ENCODE results near the gene SLMAP. TPM values are rescaled to one million over a fixed set of nuclear protein-coding genes. Genes with fewer than 3 reads are reported as not detected.

Gene SLMAP
- polyA plus RNA-seq, 1 donor (not counting 4 experiments of a cell fraction or from before 2014, with no cell fraction given): 58.0 TPM

DNA sequence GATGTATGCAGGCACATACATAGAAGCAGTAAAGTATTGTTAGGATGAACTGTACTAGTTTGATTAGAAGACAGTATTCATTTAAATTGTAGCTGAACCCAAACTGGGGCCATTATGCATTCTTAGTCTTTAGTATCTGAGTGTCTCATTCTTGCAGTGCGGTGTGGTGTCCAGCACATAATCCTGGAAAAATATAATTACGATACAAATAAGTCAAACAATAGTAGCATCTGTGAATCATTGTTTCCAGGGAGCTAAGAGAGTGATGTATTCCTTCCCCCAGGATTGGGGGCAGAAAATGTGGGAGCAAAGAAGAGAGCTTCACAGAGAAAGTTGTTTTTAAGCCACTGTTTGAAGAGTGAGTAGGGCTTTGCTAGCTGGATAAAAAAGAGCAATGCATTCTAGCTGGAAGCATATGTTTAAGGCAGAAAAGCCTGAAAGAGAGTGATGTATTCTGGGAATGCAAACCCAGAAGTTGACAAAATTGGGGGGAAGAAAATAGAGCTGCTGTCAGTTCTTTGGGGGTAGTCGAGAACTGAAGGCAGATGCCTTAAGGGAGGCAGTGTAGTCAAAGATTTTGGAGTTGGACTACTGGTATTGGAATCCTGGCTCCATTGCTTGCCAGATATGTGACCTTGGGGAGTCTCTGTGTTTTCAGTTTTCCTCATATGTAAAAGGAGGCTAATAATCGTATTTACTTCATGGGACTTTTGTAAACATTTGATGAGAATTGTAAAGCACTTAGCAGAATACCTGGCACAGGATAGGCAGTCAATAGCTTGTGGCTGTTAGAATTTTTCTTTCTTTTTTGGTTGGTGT, 14.1 kb downstream of the SLMAP start:
- Histone ChIP-seq H3K27ac (ENCODE audit: control insufficient read depth, insufficient read depth, low read length) (no peak overlapping the region), H3K9me1 (ENCODE audit: control insufficient read depth, extremely low read depth, insufficient read depth, low read length) (no peaks in the 10 kb centered on the region), H3K4me1 (ENCODE audit: control insufficient read depth, extremely low read depth, insufficient read depth, low read length) (peaks cover 6% of the 10 kb centered on the region), H3K9ac (ENCODE audit: control insufficient read depth, extremely low read depth, insufficient read depth, low read length) (no peak overlapping the region), H3K79me2 (ENCODE audit: control insufficient read depth, insufficient read depth, low read length) (peaks cover 97% of the 10 kb centered on the region), H3K4me2 (ENCODE audit: control insufficient read depth, extremely low read depth, insufficient read depth, low read depth, low read length) (no peak overlapping the region), H4K20me1 (ENCODE audit: control insufficient read depth, extremely low read depth, insufficient read depth, low read length) (peaks cover 27% of the 10 kb centered on the region), H3K36me3 (ENCODE audit: control insufficient read depth in 2 of 2, extremely low read depth in 1 of 2, insufficient read depth in 2 of 2, low read length in 2 of 2) (peaks cover 0 to 9% of the 10 kb centered on the region in 2 experiments), H3K9me3 (ENCODE audit: control insufficient read depth, low read depth, low read length) (no peaks in the 10 kb centered on the region), H3K27me3 (ENCODE audit: control insufficient read depth, extremely low read depth, insufficient read depth, low read length) (no peaks in the 10 kb centered on the region), H2AFZ (ENCODE audit: control insufficient read depth, low read length) (no peak overlapping the region), H3K4me3 (ENCODE audit: control insufficient read depth in 2 of 3, extremely low read depth in 1 of 3, insufficient read depth in 2 of 3, low read depth in 1 of 3, low read length in 3 of 3) (no peak overlapping the region)
- FAIRE-seq: peak; percentile 43
- DNase-seq (ENCODE audit: low read depth, low spot score): no peak
- dilution Hi-C loops (cut with MboI; ENCODE audit: extremely low pct_ligation_motif_present, low sequenced_read_pairs): no loop called here
- no peak for TF ChIP-seq EZH2 (IDR thresholded peaks at IDR 0.05; ENCODE audit: low read length)

DNA sequence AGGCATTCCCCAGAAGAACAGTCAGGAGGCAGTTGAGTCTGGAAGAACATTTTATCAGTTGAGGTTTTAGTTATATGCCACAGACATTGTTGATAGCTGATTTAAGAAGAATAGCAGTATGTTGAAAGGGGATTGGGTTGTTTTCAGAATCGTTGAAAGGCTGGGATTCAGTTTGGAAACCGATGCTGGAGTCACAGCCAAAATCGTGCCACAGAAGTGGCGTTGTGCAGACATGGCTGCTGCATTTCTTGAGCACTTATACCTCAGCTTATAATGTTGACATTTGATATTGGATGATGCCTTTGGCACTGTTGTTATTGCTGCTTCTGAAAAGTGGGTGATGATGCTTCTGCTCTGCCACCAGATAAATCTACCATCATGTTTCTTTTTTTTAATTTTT, 16.1 kb downstream of the SLMAP start:
- peaks cover 96% of the 10 kb centered on the region for H3K79me2 ChIP-seq (ENCODE audit: control insufficient read depth, insufficient read depth, low read length)
- H3K4me2 ChIP-seq (ENCODE audit: control insufficient read depth, extremely low read depth, insufficient read depth, low read depth, low read length): no peak overlapping the region
- H2AFZ ChIP-seq (ENCODE audit: control insufficient read depth, low read length): no peak overlapping the region
- DNase-seq (ENCODE audit: low read depth, low spot score) (no peak), FAIRE-seq (no peak)
- H3K4me3 ChIP-seq (ENCODE audit: control insufficient read depth in 2 of 3, extremely low read depth in 1 of 3, insufficient read depth in 2 of 3, low read depth in 1 of 3, low read length in 3 of 3): no peak overlapping the region
- no peaks in the 10 kb centered on the region for H3K9me3 ChIP-seq (ENCODE audit: control insufficient read depth, low read depth, low read length)
- no peaks in the 10 kb centered on the region for H3K27me3 ChIP-seq (ENCODE audit: control insufficient read depth, extremely low read depth, insufficient read depth, low read length)
- no peaks in the 10 kb centered on the region for H3K9me1 ChIP-seq (ENCODE audit: control insufficient read depth, extremely low read depth, insufficient read depth, low read length)
- no peak overlapping the region for H3K9ac ChIP-seq (ENCODE audit: control insufficient read depth, extremely low read depth, insufficient read depth, low read length)
- H3K4me1 ChIP-seq (ENCODE audit: control insufficient read depth, extremely low read depth, insufficient read depth, low read length): peaks cover 6% of the 10 kb centered on the region
- peaks cover 0 to 6% of the 10 kb centered on the region in 2 experiments for H3K36me3 ChIP-seq (ENCODE audit: control insufficient read depth in 2 of 2, extremely low read depth in 1 of 2, insufficient read depth in 2 of 2, low read length in 2 of 2)
- peaks cover 25% of the 10 kb centered on the region for H4K20me1 ChIP-seq (ENCODE audit: control insufficient read depth, extremely low read depth, insufficient read depth, low read length)
- dilution Hi-C loops (cut with MboI; ENCODE audit: extremely low pct_ligation_motif_present, low sequenced_read_pairs): no loop called here
- no peak overlapping the region for H3K27ac ChIP-seq (ENCODE audit: control insufficient read depth, insufficient read depth, low read length)
- TF ChIP-seq, protein P1, sequence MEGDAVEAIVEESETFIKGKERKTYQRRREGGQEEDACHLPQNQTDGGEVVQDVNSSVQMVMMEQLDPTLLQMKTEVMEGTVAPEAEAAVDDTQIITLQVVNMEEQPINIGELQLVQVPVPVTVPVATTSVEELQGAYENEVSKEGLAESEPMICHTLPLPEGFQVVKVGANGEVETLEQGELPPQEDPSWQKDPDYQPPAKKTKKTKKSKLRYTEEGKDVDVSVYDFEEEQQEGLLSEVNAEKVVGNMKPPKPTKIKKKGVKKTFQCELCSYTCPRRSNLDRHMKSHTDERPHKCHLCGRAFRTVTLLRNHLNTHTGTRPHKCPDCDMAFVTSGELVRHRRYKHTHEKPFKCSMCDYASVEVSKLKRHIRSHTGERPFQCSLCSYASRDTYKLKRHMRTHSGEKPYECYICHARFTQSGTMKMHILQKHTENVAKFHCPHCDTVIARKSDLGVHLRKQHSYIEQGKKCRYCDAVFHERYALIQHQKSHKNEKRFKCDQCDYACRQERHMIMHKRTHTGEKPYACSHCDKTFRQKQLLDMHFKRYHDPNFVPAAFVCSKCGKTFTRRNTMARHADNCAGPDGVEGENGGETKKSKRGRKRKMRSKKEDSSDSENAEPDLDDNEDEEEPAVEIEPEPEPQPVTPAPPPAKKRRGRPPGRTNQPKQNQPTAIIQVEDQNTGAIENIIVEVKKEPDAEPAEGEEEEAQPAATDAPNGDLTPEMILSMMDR (optimal IDR thresholded peaks at IDR 0.05 in 1 of 3, IDR thresholded peaks at IDR 0.05 in 1 of 3, conservative IDR thresholded peaks at IDR 0.05 in 1 of 3; ENCODE audit: extremely low read depth in 1 of 3, insufficient read depth in 2 of 3, low read length in 3 of 3): no peak
- no peak for TF ChIP-seq EZH2 (IDR thresholded peaks at IDR 0.05; ENCODE audit: low read length)
